Kidney glomerular epithelial cell (primary cell): ENCODE results near the gene DDX1.

Experiments
- DNase-seq: peaks from one replicate; lab custom pipeline; 2025; lab: John Stamatoyannopoulos, UW

The DDX1 gene

GRCh38 chr2:15646661-15647060 is 55.0 kb downstream of the DDX1 start:
- DNase-seq: no peak

GRCh38 chr2:15647622-15648590 is 56.2 kb downstream of the DDX1 start:
- no peak for DNase-seq

DNA sequence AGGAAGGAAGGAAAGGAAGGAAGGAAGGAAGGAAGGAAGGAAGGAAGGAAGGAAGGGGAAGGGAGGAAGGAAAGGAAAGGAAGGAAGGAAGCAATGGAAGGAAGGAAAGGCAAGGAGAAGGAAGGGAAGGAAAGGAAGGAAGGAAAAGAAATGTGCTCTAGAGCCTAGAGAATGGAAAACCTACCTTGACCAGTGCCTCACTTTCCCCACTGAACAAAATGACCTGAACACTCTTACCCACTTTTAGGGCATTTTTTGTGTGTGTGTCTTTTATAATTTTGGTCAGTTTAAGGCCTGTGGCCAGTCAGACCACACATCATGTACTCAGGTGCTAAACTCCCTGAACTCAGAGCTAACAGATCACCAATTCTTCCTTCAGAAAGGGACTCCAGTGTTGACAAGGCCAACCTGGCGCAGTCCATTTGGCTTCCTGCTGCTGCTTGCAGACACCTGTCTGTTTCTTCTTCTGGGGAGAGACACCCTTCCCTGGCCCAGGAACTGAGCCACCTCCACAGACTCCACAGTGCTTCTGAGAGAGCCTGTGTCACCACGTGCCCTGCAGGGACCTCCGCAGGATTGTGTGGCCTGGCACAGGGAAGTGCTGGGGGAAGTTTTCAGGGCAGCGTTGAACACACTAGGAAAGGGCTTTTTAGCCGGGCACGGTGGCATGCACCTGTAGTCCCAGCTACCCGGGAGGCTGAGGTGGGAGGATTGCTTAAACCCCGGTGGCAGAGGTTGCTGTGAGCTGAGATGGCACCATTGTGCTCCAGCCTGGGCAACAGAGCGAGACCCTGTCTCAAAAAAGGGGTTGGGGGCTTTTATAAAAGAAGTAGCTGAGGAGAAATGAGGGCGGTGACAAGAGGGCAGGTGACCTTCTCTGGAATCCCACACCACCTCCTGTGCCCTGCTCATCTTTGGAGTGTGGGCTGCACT is 57.2 kb downstream of the DDX1 start:
- no peak for DNase-seq

GRCh38 chr2:15649561-15650255 is 58.0 kb downstream of the DDX1 start:
- DNase-seq: peak; percentile 40

- DNase-seq: no peak
Measured at GRCh38 chr2:15650616-15651366, 59.1 kb downstream of the DDX1 start.

DNA sequence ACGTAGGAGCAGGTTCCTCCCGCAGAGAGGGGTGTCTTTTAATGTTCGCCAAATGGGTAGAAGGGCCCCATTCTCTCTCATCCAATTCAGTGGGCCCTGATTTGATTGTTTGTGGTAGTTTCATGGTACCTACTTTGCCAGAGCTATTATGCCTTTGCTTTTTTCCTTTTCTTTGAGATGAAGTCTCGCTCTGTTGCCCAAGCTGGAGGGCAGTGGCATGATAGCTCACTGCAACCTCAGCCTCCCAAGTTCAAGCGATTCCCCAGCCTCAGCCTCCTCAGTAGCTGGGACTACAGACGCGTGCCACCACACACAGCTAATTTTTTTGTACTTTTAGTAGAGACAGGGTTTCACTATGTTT is 59.7 kb downstream of the DDX1 start:
- no peak for DNase-seq

- no peak for DNase-seq
Measured at GRCh38 chr2:15652252-15652651, 60.6 kb downstream of the DDX1 start.

DNA sequence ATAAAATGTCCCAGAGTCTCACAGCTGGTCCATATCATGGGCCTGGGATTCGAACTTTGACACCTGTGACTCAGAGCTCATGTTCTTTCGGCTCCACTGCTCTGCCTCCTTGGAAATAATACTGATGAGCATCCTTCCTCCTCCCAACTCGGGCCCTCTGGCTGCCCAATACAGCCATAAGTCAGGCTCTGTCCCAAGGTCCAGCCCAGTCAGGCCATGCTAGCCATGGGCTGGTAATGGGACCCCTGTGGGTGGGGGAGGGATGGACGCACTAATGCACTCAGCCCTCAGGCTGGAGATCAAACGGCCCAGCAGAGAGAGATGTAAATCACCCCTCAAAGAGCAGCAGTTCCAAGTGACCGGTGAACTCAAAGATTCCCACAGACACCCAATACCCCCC is 61.1 kb downstream of the DDX1 start:
- no peak for DNase-seq

DNA sequence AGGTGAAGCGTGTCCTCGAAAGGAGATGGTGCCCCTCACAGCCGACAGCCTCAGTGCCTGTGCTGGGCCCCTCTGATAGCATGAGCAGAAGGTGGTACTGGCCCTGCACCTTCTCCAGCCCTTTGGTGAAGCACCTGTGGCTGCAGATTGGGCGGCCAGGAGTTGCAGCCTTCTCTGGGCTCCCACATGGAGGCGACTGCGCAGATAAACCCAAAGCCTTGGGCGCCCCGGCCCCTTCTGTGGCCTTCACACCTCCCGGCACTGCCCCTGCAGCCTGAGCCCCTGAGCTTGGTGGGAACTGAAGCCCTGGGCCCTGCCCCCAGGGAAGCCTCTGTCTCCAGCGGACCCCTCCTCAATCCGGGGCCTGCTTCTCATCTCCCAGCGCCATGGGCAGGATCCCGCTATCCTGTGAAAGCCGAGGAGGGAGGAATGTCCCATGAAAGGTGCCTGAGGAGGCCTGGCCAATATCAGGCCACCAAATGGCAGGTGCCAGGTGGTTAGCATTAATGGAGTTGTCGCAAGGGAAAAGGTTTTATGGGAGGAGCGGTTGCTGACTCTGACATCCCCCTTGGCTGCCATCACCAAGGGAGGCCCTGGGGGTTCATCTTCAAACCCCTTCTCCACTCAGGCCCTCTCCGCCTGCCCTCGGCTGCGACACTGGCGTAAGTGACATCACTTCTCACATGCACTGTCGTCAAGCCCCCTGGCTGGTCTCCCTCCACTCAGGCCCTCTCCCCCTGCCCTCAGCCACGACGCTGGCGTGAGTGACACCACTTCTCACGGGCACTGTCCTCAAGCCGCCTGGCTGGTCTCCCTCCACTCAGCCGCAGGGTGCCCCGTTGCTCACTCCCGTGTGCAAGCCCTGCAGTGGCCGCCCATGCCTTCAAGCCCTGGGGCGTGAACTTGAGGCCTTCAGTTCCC is 62.4 kb downstream of the DDX1 start:
- DNase-seq: no peak

DNA sequence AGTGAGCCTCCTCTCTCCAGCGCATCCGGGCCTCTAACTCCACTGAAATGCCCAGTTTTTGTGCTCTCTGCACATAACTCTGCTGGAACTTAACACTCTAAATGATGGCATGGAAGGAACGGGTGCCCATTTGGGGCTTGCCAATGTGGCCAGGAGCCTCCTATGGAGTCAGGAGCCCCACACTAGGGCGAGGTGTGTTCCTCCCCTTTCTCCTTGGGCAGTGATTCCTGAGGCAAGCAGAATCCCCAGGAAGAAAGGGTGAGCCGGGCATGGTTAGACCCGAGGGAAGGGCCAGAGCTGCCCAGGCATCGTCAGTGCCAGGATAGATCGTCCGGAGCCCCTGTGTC is 63.0 kb downstream of the DDX1 start:
- no peak for DNase-seq

DNA sequence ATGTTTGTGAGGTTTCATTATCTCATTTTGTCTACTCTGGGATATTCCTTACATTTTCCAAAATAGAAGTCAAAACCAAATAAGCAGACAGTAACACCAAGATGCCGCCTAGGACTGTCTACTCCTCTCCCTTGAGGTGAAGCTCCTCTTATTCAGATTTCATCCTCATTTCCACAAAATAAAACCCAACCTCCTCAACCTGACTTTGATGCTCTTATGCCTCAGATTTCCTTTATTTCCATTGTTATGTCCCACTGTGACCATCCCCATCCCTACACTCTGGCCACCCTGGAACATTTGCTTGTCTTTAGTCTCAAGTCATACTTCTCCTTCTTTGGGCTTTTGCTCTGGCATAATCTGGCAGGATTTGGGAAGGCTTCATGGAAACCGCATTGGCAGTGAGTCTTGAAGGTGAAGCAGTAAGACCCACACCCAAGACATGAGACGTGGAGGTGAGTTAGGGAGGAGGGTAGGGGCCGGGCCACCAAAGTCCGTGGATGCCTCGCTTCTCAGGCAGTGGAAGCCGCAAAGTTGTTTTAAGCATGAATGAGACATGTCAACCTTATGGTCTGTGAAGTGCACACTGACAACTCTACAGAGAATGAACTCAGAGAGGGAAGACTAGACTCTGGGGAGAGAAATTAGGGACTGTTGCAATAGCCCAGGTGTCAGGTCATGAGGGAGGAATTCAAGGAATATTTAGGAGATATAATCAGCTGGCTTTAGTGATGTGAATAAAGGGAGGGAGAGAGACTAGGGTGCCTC is 63.6 kb downstream of the DDX1 start:
- no peak for DNase-seq

DNA sequence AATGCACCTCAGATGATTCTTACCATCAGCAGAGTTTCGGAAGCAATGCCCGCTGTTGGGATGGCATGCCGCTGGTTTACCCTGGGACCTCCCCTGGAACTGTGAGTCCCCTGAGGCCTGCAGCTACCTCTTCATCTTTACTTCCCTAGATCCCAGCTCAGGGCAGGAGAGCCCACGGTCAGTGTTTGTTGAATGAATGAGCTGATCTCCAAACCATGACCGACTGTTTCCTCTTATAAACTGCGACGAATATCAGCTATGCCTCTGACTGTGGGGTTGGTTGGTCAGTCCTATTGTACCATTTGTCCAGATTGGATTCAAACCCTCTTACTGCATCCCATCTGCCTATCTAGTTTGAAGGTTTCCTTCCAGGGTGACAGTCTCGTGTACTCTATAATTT is 64.4 kb downstream of the DDX1 start:
- DNase-seq: no peak

DNA sequence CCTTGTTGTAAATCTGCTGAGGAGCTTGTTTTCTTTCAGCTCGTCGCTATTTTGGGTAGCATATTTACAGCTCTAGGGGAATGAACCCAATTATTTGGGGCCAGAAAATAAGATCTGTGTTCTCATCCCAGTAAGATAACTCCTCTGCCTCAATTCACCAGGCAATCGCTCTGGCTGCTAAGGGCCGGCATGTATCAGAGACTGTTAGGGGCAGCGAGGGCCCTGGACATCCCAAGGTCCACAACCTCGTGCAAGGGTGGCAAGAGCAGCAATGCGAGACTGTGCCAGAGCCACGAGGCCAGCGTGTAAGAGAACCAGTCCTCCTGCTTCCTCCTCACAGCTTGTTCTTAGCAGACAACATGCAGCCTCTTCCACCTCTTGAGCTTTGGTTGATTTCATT is 66.1 kb downstream of the DDX1 start:
- no peak for DNase-seq

DNA sequence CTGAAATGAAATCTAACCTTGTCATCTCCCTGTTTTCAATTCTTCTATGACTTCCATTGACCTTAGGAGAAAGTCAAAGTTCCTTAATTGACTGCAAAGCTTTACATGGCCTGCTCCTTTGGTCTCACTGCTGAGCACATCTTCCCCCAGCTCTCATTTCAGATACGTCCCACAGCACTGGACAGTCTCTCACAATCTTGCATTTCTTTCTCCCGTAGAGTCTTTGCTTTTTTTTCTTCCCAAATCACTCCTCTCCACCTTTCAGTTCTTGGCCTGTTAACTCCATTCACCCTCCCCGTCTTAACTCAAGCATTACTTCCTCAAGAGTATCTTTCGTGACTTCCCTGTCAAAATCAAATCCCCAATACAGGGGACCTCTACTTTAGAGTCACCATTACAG is 67.2 kb downstream of the DDX1 start:
- no peak for DNase-seq

DNA sequence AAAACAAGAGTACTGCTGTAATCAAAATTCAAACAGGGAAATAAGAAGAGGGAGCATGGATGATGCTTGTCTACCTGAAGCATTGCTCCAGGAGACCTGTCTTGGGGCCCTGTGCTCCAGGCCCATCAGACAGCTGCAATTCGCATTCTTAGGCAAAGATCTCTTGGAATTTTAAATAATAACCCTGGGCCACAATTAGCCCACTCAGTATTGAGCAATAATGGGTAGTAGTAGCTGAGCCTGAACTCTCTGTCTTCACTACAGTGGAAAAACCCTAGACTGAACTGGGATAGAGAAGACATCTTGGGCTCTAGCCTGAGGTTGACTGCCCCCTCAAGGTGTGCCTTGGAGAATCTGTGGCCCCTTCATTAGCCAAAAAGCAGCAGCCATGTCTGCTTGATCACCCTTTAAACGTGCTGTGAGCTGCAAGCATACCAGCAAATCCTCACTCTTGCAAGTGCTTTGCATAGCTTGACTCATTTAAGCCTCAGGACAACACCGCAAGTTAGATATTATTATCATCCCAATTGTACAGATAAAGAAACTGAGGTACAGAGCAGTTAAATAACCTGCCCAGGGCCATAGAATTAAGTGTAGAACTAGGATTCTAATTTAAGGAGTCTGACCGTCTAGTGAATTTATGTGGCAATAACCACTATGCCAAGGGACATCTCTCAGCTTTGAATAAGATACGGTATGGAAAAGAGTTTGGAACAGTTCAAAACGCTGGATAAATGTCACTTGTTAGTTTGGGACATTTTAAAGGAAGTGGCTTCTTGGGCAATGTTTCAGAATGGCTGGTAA is 69.0 kb downstream of the DDX1 start:
- no peak for DNase-seq

DNA sequence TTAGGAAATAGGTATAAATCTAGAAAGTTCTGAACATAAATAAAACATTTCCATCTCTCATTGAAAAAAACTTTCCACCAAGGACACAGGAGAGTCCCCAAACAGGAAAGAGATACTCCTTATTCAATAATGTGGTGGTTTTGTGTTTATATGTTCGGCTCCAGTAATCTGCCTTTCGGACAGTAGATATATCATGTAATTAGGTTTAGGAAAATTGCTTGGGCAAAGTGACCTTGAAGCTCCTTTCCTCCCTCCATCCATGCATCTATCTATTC is 69.6 kb downstream of the DDX1 start:
- no peak for DNase-seq

DNA sequence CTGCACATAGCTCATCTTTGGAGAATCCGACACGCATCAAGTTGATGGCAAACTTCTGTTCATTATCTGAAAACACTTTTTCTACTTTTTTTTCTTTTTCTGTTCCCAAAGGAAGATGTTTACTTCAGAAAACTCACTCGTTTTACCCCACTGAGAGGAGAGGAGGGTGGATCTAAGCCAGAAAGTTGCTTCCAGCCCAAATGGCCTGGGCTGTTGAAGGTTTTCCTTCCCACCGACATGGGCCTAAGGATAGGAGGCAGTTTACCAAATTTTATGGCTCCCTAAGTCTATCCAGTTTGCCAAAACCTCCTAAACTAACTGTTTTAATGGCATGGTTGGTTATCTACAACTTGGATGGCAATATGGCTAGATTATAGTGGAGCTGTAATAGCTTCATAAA is 70.4 kb downstream of the DDX1 start:
- no peak for DNase-seq

DNA sequence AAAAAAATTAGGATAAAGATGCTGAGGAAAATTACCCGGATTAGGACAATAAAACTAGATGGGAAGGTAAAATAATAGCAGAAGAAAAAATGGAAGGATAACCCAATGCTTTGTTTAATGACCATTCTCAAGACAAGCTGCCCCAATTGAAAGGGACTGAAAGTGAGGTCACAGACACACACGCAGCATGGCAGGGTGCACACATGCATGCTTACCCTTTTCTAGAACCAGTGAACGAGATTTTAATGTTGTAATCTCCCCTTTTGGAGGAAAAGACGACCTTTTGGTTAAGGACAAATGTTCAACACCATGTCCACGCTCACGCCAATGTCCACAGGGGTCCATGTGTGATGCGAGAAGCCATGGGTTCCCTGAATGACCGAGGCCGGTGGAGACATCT is 70.9 kb downstream of the DDX1 start:
- no peak for DNase-seq

- DNase-seq: no peak
Measured at GRCh38 chr2:15663802-15664201, 72.1 kb downstream of the DDX1 start.
